Measurements from ENCODE around the gene LOXL3. TPM values are rescaled to one million over a fixed set of nuclear protein-coding genes. Genes with fewer than 3 reads are reported as not detected.

LOXL3 gene
- total RNA-seq, 1 experiment from 2014 or later = 29.0 TPM

DNA sequence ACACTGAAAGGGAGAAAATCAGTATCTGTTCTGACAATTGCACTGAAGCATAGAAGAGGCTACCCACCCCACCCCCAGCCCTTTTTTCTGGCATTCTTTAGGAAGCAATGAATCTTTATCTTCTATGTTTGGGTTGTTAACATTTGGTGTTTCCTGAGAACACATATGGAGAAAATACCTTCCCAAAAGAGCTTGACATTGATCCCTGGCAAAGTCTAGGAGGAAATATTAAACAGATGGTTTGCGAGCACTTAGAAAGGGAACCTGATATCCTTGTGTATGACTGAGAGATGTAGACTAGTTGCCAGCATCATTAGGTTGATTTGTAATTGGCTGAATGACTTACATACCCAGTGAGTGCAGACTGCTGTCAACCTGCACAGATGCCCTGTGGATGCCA lies 43.7 kb upstream of the LOXL3 start:
- no peak overlapping the region for H3K14ac ChIP-seq (ENCODE audit: insufficient read depth, low read length)
- H2AK5ac ChIP-seq (ENCODE audit: insufficient read length, low read length) = no peak overlapping the region
- H4K8ac ChIP-seq (replicated peaks; ENCODE audit: insufficient read length, low read depth, low read length) = no peak overlapping the region
- DNase-seq = no peak
- no CpG with 5 or more reads among the region's 1 CpG for WGBS (ENCODE audit: extremely low coverage, insufficient read length, low lambda C conversion rate)
- H3K23ac ChIP-seq (ENCODE audit: insufficient read length, low read depth, low read length) = no peak overlapping the region
- TF ChIP-seq, protein P1, sequence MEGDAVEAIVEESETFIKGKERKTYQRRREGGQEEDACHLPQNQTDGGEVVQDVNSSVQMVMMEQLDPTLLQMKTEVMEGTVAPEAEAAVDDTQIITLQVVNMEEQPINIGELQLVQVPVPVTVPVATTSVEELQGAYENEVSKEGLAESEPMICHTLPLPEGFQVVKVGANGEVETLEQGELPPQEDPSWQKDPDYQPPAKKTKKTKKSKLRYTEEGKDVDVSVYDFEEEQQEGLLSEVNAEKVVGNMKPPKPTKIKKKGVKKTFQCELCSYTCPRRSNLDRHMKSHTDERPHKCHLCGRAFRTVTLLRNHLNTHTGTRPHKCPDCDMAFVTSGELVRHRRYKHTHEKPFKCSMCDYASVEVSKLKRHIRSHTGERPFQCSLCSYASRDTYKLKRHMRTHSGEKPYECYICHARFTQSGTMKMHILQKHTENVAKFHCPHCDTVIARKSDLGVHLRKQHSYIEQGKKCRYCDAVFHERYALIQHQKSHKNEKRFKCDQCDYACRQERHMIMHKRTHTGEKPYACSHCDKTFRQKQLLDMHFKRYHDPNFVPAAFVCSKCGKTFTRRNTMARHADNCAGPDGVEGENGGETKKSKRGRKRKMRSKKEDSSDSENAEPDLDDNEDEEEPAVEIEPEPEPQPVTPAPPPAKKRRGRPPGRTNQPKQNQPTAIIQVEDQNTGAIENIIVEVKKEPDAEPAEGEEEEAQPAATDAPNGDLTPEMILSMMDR (conservative IDR thresholded peaks at IDR 0.05) = no peak
- H3K27me3 Mint-ChIP-seq (ENCODE audit: low read depth) = peaks cover 4% of the 10 kb centered on the region; the same call in 1 of the 2 replicates
- H3K9ac ChIP-seq (ENCODE audit: extremely low read depth, insufficient read length, low read length) = no peak overlapping the region
- H3K23me2 ChIP-seq (ENCODE audit: insufficient read length, low read depth, low read length, poor library complexity, severe bottlenecking) = no peaks in the 10 kb centered on the region
- no peaks in the 10 kb centered on the region for H3K27me3 ChIP-seq (ENCODE audit: insufficient read depth, low read length)
- H3K9me3 Mint-ChIP-seq = no peaks in the 10 kb centered on the region
- no peaks in the 10 kb centered on the region for H3K4me1 Mint-ChIP-seq
- no peak overlapping the region for H3K4me2 ChIP-seq (ENCODE audit: insufficient read depth, insufficient read length, low read length)
- H2AFZ ChIP-seq (ENCODE audit: low read length) = no peak overlapping the region
- no peaks in the 10 kb centered on the region for H3K79me1 ChIP-seq (ENCODE audit: insufficient read depth, low read depth, low read length, poor library complexity, severe bottlenecking)
- H4K20me1 ChIP-seq (ENCODE audit: control insufficient read depth, insufficient read depth, insufficient read length) = no peaks in the 10 kb centered on the region
- no peak overlapping the region for H2BK12ac ChIP-seq (ENCODE audit: insufficient read length, low read depth, low read length)
- no peak overlapping the region for H3K27ac ChIP-seq (ENCODE audit: insufficient read length, low read depth, low read length)
- no peaks in the 10 kb centered on the region for H3K9me3 ChIP-seq (ENCODE audit: control insufficient read depth, low read depth, low read length)
- no peak overlapping the region for H2BK120ac ChIP-seq (ENCODE audit: low read depth, low read length, poor library complexity, severe bottlenecking)
- H3K79me2 ChIP-seq (ENCODE audit: insufficient read depth, low read length) = no peaks in the 10 kb centered on the region
- no peaks in the 10 kb centered on the region for H3K4me1 ChIP-seq (ENCODE audit: insufficient read depth, low read length)
- no peak overlapping the region for H3K4ac ChIP-seq (ENCODE audit: low read depth, low read length)
- H2BK20ac ChIP-seq (ENCODE audit: low read depth, low read length, poor library complexity, severe bottlenecking) = no peak overlapping the region
- no peak overlapping the region for H3K56ac ChIP-seq (ENCODE audit: insufficient read length, low read depth, low read length)
- H3K4me3 Mint-ChIP-seq = no peak overlapping the region
- no peaks in the 10 kb centered on the region for H3K36me3 Mint-ChIP-seq (ENCODE audit: insufficient read depth in 1 of 3, low read depth in 3 of 3)
- no peak overlapping the region for H4K5ac ChIP-seq (ENCODE audit: insufficient read length, low read depth, low read length)
- H2BK15ac ChIP-seq (ENCODE audit: low read depth, low read length) = no peak overlapping the region
- no peak overlapping the region for H3K27ac Mint-ChIP-seq
- no peak overlapping the region for H3K18ac ChIP-seq (ENCODE audit: insufficient read length, low read depth, low read length)
- no peak overlapping the region for H2BK5ac ChIP-seq (ENCODE audit: insufficient read length, low read length)
- no peak overlapping the region for H3T11ph ChIP-seq (ENCODE audit: low read length)
- no peak overlapping the region for H4K91ac ChIP-seq (ENCODE audit: insufficient read length, low read depth, low read length)

Data from H9 (cell line).